HG03045 (cell line): ENCODE results near the gene ZNF761.

Experiments used
- ATAC-seq: cut with Tn5 transposase; IDR thresholded peaks from one replicate; pipeline ENCODE4 v1.9.1; 2021; ENCODE audit warnings: mild to moderate bottlenecking, moderate library complexity; ENCODE audit not compliant: unreplicated experiment

The ZNF761 gene

DNA sequence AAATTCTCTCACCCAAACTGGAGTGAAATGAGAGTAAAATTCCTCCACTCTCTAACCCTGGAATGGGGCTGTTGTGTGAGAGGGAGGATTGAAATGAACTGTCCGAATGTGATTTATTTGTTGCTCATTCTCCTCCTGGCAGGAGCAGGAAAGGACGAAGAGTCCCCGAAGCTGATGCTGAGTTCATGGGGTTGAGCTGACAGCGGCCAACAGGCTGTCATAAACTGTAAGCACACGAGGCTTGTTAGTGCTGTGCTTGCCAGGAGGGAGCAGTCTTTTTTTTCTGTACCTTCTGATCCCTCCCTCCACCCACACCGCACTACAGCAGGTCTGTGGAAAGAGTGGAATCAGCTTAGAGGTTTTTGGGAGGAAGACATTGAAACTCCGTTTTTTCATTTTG is 73.1 kb downstream of the ZNF761 start:
- no peak for ATAC-seq

DNA sequence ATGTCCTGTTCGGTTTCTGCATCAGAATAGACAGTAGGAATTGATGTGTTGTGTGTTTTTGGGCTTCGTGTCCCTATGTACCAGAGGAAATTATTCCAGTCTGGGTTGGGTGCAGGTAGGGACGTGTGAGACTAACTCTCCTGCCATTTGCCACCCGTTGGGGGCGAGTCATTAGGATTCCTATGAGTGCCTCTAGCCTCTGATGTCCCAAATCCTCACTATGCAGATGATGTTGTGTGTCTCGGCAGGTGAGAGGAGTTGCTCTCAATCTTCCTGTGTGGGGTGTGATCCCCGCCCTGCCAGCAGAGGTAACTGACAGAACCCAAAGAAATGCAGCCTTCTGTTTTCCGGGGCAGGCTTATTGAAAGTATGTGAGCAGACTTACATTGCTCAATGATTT is 74.9 kb downstream of the ZNF761 start:
- no peak for ATAC-seq
